ENCODE data around the gene LZTS2. TPM values are rescaled to one million over a fixed set of nuclear protein-coding genes. Genes with fewer than 3 reads are reported as not detected.

Gene LZTS2
- total and polyA plus RNA-seq, 2 experiments from 2014 or later = 27.6 to 88.3 TPM

GRCh38 chr10:101000915-101001658 lies 1.5 kb downstream of the LZTS2 start:
- H3K9me2 ChIP-seq (ENCODE audit: insufficient read depth) = no peaks in the 10 kb centered on the region
- H3K4me3 ChIP-seq = peak overlapping the region; percentile 90
- Mint-ChIP-seq H3K4me1 (peaks cover 20% of the 10 kb centered on the region), H3K27ac (peak overlapping the region; percentile 40), H3K36me3 (ENCODE audit: low read depth) (peaks cover 34% of the 10 kb centered on the region), H3K4me3 (peak overlapping the region; percentile 96), H3K9me3 (no peaks in the 10 kb centered on the region; the same call in 2 of the 3 replicates), H3K27me3 (ENCODE audit: insufficient read depth, low read depth, poor library complexity) (peaks cover 20% of the 10 kb centered on the region)
- H3K36me3 ChIP-seq (ENCODE audit: insufficient read depth) = no peaks in the 10 kb centered on the region; the same call in 1 of the 2 replicates
- H4K20me1 ChIP-seq (replicated peaks; ENCODE audit: insufficient read depth) = 0 out of 2 replicates have a peak, but pooled peaks cover 7% of the 10 kb centered on the region
- ATAC-seq (no peak), DNase-seq (ENCODE audit: low spot score) (no peak)
- H3K79me2 ChIP-seq (replicated peaks; ENCODE audit: insufficient read depth) = peaks cover 22% of the 10 kb centered on the region
- peaks cover 20% of the 10 kb centered on the region for H3F3A ChIP-seq (replicated peaks; ENCODE audit: low read depth)
- peaks cover 26% of the 10 kb centered on the region for H3K4me1 ChIP-seq (ENCODE audit: insufficient read depth)
- H2AFZ ChIP-seq = no peak overlapping the region
- H3K27me3 ChIP-seq (ENCODE audit: insufficient read depth) = no peaks in the 10 kb centered on the region
- H3K27ac ChIP-seq (ENCODE audit: low read depth) = no peak overlapping the region
- peak overlapping the region; percentile 92 for H3K4me2 ChIP-seq
- TF ChIP-seq EZH2phosphoT487 (IDR thresholded peaks at IDR 0.05; ENCODE audit: unreplicated experiment) (no peak), CREB1 (CRISPR knock-in tag; IDR thresholded peaks at IDR 0.05; ENCODE audit: low read depth) (no peak), NANOG (IDR thresholded peaks at IDR 0.05; ENCODE audit: borderline replicate concordance) (no peak), POLR2AphosphoS5 (IDR thresholded peaks at IDR 0.05; ENCODE audit: low read depth) (no peak), STAT1 (IDR thresholded peaks at IDR 0.05; ENCODE audit: unreplicated experiment) (no peak), EZH2 (IDR thresholded peaks at IDR 0.05; ENCODE audit: low read depth, unreplicated experiment) (no peak), REST (IDR thresholded peaks at IDR 0.05; ENCODE audit: unreplicated experiment) (no peak), JUNB (IDR thresholded peaks at IDR 0.05; ENCODE audit: unreplicated experiment) (no peak), ZNF331 (CRISPR knock-in tag; IDR thresholded peaks at IDR 0.05; ENCODE audit: low read depth) (no peak), CTCF (conservative IDR thresholded peaks at IDR 0.05; ENCODE audit: low read depth in 2 of 2) (no peak), ZNF462 (CRISPR knock-in tag; IDR thresholded peaks at IDR 0.05) (no peak), ZNF114 (CRISPR knock-in tag; IDR thresholded peaks at IDR 0.05) (no peak), ETS1 (IDR thresholded peaks at IDR 0.05) (no peak)
